BJ (cell line): ENCODE data around the gene MAP1LC3B. TPM values are rescaled to one million over a fixed set of nuclear protein-coding genes. Genes with fewer than 3 reads are reported as not detected.

Source experiments
- CTCF ChIA-PET: fragments of 350-600 bp; formaldehyde crosslinking; extraction: SDS; loops from one replicate; lab custom pipeline; 2021; ENCODE audit warnings: antibody characterized with exemption, inconsistent platforms; lab: Yijun Ruan, JAX
- POLR2A ChIA-PET: fragments of 300-600 bp; sonication (Branson Sonifier 250); formaldehyde crosslinking; extraction: SDS; loops from one replicate; lab custom pipeline; 2021; ENCODE audit warnings: antibody characterized with exemption; lab: Charles Lee
- DNase-seq: peaks from one replicate; pipeline ENCODE4 v3.0.0-alpha.2; 2011; ENCODE audit warnings: low read depth
- H3K27me3 ChIP-seq: 2 replicates; pipeline ENCODE4 v1.6.0; 2011; ENCODE audit warnings: low read length; ENCODE audit not compliant: control insufficient read depth, insufficient read depth
- H3K36me3 ChIP-seq: 2 replicates; pipeline ENCODE4 v1.5.1; 2011; ENCODE audit warnings: low read length; ENCODE audit not compliant: control insufficient read depth, insufficient read depth
- H3K4me3 ChIP-seq: 2 replicates; pipeline ENCODE4 v1.5.1; 2011; ENCODE audit warnings: low read depth, mild to moderate bottlenecking, control low read depth, low read length
- polyA plus RNA-seq: library from polyadenylated mRNA; depleted of rRNA; stranded (reverse); fragments of >200 nt; gene quantifications from 2 replicates; pipeline ENCODE4 v1.2.3, GENCODE V29; 2011
- TF ChIP-seq, protein P1 (sequence below): IDR thresholded peaks from 2 replicates; pipeline ENCODE4 v1.5.1; 2011; ENCODE audit warnings: low read depth, mild to moderate bottlenecking, control low read depth, inconsistent platforms, low read length, moderate library complexity; ENCODE audit not compliant: insufficient read depth

MAP1LC3B gene
- polyA plus RNA-seq, 1 experiment: 29.0 TPM

DNA sequence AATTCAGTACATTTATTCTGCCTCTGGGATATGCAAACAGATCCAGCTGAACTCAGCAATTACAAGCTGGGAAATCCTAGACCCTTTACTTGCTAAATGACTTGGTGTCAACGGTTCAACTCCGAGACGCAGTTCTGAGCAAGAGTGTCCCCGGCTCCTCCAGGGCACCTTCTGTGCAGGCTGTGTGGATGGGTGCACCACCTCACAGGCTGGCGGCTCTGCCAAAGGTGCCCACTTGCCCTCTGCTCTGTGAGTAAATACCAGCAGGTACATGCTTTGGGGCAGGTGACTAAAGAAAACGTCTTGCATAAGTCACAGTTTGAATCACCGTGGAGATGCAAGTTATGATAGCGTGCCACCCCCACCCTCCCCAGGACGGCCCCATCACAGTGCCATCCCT, 23.3 kb downstream of the MAP1LC3B start:
- ChIA-PET CTCF (interaction anchor here (0.7 to 4.6 kb wide), 4 partner anchors 14 to 221 kb away, joined by 3 to 66 read pairs (median 4); no protein-coding TSS in a partner anchor), POLR2A (no interaction called here)

DNA sequence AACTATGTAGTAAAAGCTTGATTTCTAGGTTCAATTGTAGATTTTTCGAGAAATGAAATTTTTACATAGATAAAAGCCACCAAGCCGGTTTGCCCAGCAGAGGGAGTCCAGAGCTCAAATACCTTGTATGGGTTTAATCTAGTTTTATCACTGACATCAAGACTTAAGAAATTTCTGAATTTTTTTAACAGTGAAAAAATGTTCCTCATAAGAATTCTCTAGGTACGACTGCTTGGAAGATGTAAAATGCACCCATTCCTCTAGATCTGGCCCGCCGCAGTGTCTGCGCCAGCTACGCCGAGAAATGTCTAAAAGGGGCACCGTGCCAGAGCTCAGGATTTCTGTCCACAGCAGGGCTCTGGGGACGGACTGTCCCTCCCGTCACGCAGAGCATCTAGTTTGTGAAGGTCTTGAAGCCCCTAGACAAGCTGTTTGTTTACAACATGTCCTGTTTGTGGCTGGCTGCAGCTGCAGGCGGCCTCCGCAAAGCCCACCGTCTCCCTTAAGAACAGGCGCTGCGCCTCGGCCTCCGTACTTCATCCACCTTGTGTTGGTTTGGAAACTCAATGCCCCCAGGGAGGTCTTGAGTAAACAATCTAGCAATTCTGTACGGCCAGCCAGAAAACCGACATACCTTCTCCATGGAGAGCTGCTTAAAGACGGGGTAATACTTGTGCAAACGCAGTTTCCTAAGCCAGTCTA, 24.8 kb downstream of the MAP1LC3B start:
- no peak for DNase-seq
- TF ChIP-seq, protein P1, sequence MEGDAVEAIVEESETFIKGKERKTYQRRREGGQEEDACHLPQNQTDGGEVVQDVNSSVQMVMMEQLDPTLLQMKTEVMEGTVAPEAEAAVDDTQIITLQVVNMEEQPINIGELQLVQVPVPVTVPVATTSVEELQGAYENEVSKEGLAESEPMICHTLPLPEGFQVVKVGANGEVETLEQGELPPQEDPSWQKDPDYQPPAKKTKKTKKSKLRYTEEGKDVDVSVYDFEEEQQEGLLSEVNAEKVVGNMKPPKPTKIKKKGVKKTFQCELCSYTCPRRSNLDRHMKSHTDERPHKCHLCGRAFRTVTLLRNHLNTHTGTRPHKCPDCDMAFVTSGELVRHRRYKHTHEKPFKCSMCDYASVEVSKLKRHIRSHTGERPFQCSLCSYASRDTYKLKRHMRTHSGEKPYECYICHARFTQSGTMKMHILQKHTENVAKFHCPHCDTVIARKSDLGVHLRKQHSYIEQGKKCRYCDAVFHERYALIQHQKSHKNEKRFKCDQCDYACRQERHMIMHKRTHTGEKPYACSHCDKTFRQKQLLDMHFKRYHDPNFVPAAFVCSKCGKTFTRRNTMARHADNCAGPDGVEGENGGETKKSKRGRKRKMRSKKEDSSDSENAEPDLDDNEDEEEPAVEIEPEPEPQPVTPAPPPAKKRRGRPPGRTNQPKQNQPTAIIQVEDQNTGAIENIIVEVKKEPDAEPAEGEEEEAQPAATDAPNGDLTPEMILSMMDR: peak; percentile 75
- Histone ChIP-seq H3K4me3 (no peak overlapping the region), H3K27me3 (no peaks in the 10 kb centered on the region), H3K36me3 (peaks cover 10% of the 10 kb centered on the region)
- ChIA-PET CTCF (interaction anchor here (0.6 to 4.6 kb wide), 29 partner anchors 9 to 362 kb away, joined by 3 to 66 read pairs (median 4); no protein-coding TSS in a partner anchor), POLR2A (no interaction called here)

More for the DNA sequence above, 23.3 kb downstream of the MAP1LC3B start:
- DNase-seq: no peak
- TF ChIP-seq, protein P1: no peak
- Histone ChIP-seq H3K27me3 (no peaks in the 10 kb centered on the region), H3K4me3 (no peak overlapping the region), H3K36me3 (peaks cover 16% of the 10 kb centered on the region)

DNA sequence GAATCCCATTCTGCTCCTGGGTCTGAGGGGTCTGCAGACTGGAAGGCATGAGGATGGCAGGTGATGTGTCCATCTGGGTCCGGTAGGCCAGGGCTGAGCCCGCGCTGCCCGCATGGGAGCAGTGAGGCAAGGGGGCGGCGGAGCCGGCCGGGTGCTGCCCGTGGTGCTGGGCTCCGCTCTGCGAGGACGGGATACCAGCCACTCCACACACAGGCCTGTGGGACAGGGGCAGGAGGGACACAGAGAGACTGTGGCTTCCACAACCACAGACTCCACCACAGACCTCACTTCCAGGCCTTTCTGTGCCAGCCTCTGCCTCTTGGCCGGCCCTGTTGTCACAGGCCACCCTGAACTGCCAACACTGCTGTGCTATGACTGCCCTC, 25.4 kb downstream of the MAP1LC3B start:
- ChIA-PET CTCF (interaction anchor here (0.6 to 4.6 kb wide), 23 partner anchors 10 to 352 kb away, joined by 3 to 66 read pairs (median 4); no protein-coding TSS in a partner anchor), POLR2A (no interaction called here)
- no peak overlapping the region for H3K4me3 ChIP-seq
- peaks cover 7% of the 10 kb centered on the region for H3K36me3 ChIP-seq
- DNase-seq: no peak
- no peaks in the 10 kb centered on the region for H3K27me3 ChIP-seq
- TF ChIP-seq, protein P1: no peak

DNA sequence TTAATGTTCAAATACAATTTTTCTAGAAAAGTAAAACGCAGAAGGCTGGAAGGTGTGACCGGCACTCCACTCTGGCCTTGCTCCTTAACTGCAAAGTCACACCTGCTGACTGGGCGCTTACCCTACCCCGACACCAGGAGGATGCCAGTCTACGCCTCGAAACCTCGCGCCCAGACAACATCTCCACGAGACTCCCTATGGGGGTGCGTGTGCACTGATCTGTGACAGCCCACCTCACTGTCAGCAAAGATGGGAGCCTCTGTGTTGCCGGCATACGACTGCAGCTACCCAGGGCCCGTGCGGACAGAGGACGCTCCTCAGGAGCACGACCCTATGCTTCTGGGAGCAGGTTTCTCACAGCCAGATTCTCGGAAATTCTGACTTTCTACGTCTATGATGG, 26.1 kb downstream of the MAP1LC3B start:
- no peak for DNase-seq
- POLR2A ChIA-PET: no interaction called here
- peaks cover 9% of the 10 kb centered on the region for H3K36me3 ChIP-seq
- CTCF ChIA-PET: interaction anchor here (0.6 to 4.6 kb wide), 4 partner anchors 17 to 218 kb away, joined by 3 to 66 read pairs (median 4); no protein-coding TSS in a partner anchor
- H3K27me3 ChIP-seq: no peaks in the 10 kb centered on the region
- no peak overlapping the region for H3K4me3 ChIP-seq
- TF ChIP-seq, protein P1: no peak

DNA sequence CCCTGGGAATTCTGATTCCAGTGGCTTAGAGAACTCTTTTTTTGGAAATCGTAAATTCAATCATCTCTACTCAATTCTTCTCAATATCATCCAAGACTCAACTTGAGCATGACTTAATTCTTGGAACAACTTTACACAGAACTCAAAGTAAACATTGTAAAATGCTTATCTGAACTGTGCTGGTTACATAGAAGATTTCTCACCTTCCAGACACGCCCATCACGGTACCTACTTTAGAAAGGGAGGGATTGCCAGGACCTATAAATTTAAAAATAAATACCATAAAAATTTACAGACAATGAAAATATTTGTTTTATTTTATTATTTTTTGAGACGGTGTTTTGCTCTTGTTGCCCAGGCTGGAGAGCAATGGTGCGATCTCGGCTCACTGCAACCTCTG, 26.5 kb downstream of the MAP1LC3B start:
- Histone ChIP-seq H3K4me3 (no peak overlapping the region), H3K27me3 (no peaks in the 10 kb centered on the region), H3K36me3 (peaks cover 10% of the 10 kb centered on the region)
- DNase-seq: no peak
- TF ChIP-seq, protein P1: no peak
- CTCF ChIA-PET: interaction anchor here (1.7 to 4.3 kb wide), 2 partner anchors 34 to 218 kb away, joined by 3 to 12 read pairs; no protein-coding TSS in a partner anchor
- POLR2A ChIA-PET: no interaction called here
